HG02642 (cell line): Measurements from ENCODE around the gene LIMK1.
"Not testable (repeated sequence)": the region's sequence is repeated elsewhere in the genome, so short reads cannot be mapped to it uniquely, and the experiment has no call there.

Experiments used
- ATAC-seq: cut with Tn5 transposase; IDR thresholded peaks from one replicate; pipeline ENCODE4 v1.9.1; 2021; ENCODE audit warnings: mild to moderate bottlenecking; ENCODE audit not compliant: unreplicated experiment, poor library complexity

The LIMK1 gene

DNA sequence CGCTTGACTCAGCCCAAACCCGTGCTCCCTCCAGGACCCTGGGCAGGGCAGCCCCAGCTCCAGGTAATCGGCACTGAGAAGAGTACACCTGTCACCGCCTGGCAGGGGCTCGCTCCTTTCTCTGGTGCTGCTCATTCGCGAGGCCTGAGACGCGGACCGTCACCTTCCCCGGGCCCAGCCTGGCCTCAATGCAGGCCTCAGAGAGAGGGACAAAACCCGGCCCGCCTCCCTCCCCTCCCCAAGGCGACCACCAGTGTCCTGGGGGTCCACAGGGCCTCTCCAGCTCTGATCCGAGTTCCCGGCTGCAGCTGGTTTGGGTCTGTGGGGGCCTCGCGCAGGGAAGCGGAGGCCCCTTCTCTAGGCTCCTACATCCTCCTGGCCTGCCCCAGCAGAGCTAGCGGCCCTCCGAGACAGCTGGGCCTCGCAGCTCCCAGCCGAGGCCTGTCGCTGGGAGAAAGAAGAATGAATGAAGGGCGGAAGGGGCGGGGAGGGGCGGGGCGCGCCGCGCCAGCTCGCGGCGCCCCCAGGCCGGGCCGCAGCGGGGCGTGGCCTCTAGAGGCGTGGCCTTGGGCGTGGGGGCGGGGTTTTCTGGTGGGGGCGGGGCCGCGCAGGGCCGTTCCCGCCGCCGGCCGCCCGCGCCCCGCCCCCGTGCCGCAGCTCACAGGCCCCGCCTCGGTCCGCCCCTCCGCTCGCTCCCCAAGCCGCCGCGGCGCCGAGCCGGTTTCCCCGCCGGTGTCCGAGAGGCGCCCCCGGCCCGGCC, at the start of gene LIMK1:
TSS of gene LIMK1 (plus strand) at position 688 of the 760 bp plus-strand sequence. CDS start 187 bp downstream, outside the sequence.
- ATAC-seq = peak; percentile 86

DNA sequence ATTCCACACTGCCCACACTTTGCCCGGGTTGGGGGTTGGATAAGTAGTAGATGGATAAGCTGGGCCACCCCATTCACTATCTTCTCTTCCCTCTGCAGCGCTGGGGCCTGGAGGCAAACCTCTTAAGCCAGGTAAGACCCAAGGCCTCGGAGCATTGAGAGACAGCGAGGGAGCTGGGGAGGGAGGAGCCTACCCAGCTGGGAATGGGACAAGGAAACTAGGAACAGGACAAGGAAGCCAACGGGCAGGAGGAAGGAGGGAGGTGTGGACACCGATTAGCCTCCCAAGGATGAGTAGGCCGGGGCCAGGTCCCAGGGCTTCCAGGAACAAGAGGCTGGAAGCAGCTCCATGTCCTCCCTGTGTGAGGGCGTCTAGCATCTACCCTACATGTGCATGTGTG, 46.0 kb upstream of the LIMK1 start:
- ATAC-seq = no peak

DNA sequence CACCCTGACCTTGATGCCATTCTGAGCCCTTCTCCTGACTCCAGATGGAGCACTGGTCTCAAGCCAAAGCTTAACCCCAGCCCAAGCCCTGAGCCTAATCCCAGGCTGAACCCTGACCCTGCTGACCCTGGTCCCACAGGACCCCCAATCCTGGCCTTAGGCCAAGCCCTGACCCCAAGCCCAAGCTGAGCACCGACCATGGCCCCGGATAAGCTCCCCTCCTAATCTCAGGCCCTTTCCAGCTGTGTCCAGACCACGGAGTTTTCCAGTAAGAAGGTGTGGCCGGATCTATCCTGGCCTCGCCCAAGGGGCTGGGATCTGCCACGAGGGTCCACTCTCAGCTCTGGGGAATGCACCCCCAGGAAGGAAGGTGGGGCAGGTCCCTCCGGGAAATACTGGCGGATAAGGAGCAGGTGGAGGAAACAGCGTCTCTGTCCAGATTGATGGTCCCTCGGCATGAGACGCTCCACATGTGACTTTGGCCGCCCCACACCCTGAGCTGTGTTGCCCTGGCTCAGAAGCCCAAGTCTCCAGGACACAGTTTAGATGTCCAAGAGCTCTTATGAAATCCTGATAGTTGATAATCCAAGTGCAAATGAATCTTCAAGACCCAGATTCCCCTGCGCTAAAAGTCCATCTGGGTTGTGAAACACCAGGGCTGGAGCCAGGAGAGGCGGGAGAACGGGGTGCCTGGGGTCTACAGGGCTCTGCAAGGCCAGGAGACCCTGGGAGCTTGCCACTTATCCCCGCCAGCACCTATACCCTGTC, 45.2 kb upstream of the LIMK1 start:
- ATAC-seq = no peak

DNA sequence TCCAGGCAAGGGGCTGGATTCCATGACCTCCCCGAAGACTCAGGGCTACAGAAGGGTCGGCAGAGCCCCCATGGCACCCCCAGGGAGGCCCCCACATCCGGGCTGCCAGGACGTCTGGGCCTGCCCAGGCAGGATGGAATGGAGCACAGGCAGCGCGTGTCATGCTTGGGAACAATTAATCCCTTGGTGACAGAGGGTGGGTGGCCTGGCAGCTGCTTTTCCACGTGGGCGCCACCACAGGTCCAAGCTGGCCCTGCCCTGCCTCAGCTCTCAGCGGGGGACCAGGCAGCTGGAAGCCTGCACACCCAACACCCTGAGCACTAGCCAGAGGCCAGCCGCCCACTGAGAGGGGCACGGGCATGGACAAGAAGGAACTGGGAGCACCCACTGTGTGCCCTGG, 44.3 kb upstream of the LIMK1 start:
- ATAC-seq = no peak

DNA sequence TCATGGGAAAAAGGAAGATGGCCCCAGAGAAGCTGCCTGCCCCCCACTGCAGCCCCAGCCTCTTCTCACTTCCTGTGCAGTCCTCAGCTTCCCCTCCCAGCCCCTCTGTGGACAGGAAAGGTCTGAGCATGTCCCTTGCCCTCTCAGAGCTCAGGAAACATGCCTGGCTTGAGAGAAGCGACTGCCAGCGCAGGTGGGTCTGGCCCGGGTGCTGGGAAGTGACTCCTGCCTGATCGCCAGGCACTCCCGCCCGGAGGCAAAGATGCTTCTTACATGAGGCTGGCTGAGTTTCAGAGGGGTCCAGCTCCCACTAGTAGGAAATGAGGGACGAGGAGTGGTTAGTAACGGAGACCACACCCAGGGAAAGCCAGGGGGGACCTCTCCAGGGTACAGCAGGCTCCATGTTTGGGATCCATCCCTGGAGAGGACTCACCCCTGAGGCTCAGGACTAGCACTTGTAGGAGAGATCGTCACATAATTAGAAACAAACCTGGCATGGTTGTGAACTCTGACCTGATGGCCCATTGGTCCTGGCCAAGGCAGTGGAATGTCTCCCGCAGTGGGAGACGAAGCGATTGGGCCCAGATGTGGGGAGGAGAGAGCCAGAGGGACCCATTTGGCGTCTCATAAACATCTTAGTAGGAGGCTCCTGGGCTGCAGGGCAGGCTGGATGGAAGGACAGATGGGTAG, 43.4 kb upstream of the LIMK1 start:
- no peak for ATAC-seq

DNA sequence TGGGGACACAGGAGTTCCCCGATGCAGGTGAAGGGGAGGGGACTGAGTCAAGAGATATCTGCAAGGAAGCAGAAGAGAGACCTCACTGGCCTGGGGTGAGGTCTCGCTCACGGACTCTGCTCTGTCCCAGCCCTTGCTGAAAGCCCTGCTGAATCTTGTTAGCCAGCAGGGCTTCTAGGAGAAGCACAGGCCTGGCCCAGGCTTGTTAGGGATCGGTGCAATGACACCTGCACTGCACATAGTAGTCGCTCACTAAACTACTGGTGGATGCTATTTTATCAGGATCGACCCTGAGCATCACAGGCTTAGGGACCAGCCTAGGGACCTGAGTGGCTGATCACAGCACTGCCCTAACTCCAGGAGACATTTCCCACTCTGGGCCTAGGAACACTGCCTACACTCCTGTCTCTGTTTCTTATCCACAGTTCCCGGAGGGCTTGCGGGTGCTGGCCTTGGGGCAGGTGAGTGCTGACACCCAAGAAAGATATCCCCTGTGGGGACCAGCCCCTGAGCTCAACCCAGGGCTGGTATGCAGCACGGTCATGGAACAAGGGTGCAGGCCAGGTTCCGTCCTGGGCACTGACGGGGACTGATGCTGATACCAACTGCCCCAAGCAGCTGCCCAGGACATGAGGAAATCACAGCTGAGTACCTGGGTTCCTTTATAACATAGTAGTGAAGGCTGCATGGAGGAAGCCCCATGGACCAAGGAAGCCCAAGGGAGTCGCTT, 42.6 kb upstream of the LIMK1 start:
- ATAC-seq = no peak

DNA sequence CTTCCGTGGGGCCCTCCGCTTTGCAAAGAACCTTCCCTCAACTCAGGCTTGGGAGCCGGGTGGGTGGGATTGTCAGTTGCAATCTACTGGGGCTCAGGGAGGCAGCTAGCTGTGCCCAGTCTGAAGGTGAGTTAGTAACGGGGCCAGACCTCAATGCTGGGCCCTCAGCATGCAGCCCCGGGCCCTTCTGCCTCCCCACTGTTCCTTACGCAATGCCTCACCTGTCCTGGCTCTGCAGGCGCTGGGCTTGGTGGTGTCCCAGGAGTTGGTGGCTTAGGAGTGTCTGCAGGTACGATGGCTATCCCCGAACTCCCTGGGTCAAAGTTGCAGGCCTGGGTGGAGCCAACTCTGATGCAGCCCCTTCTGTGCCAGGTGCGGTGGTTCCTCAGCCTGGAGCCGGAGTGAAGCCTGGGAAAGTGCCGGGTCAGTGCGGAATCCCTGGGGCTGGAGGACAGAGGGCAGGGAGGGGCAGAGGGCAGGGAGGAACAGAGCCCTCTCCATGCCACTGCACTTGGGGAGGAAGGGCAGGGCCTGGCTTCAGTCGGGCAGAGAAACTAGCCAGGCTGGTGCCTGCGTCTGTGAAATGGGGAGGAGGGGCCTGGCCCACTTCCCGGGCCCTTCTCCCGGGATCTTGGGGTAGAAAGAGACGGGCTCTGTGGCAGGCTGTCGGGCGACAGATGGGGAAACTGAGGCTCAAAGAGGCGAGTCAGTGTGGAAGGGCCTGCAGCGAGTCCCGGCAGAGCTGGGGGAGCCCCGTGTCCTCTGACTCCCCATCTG, 40.7 kb upstream of the LIMK1 start:
- ATAC-seq = no peak

DNA sequence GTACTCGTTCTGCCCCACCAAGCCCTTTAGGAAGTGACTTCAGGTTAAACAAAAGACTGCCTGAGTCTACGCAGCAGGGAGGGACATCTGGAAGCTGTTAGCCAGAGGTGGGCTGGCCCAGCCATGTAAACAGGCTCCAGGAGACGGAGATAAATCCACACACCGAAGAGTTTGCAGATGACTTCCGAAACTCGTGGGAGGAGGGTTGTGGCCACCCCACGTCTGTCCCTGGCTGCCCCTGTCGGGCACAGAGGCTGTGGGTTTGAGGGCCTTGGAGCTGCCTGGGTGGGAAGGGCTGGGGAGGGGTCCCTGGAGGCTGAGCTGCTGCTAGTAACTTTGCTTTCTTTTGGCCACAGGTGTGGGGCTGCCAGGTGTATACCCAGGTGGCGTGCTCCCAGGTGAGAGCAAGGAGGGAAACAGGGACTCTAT, 40.1 kb upstream of the LIMK1 start:
- ATAC-seq = no peak

DNA sequence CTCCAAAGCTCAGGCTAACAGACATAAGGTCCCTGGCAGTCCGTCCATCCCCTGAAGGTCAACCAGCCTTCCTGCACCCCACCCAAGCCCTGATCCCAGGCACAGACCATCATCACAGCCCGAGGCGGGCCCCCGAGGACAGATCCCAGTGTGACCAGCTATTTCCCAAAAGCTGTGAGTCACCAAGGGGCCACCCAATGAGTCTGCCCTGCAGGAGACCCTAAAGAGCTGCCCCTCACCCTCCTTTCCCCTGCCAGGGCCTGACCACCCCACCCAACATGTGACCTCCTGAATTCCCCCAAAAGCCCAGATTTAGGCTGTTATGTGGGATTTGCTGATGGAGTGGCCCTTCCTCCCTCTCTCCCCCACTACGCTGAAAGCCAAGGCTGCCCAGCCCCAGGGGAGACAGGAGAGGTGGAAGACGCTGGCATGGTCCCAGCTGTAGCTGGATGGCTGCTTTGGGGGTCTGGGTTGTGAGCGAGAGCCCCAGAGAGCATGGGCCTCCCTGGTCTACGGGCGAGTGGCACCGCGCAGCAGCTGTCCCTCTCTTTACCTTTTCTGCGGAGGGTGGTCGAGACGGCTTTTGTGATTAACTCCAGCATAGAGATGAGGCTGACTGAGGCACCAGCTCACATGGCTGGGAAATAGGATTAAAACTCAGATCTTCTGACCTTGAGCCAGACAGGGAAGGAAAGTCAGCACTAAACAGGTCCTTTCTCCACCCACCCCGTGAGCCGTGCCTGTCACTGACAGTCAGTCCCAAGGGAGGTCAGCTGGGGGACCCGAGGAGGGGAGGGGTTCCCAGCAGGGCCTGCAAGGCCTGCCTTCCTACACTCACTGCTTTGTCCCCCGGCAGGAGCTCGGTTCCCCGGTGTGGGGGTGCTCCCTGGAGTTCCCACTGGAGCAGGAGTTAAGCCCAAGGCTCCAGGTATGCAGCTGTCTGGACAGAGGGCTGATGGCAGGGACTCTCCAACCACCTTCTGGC, 38.9 kb upstream of the LIMK1 start:
- ATAC-seq = no peak

DNA sequence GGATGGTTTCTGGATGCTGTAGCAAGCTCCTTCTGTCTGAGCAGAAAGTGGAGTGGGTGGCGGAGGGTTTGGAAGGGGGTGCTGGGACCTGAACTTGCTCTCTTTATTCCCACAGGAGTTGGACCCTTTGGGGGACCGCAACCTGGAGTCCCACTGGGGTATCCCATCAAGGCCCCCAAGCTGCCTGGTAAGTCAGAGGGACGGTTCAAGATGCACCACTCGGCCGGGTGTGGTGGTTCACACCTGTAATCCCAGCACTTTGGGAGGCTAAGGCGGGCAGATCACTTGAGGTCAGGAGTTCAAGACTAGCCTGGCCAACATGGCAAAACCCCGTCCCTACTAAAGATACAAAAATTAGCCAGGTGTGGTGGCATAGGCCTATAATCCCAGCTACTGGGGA, 37.0 kb upstream of the LIMK1 start:
- not testable (repeated sequence) for ATAC-seq

DNA sequence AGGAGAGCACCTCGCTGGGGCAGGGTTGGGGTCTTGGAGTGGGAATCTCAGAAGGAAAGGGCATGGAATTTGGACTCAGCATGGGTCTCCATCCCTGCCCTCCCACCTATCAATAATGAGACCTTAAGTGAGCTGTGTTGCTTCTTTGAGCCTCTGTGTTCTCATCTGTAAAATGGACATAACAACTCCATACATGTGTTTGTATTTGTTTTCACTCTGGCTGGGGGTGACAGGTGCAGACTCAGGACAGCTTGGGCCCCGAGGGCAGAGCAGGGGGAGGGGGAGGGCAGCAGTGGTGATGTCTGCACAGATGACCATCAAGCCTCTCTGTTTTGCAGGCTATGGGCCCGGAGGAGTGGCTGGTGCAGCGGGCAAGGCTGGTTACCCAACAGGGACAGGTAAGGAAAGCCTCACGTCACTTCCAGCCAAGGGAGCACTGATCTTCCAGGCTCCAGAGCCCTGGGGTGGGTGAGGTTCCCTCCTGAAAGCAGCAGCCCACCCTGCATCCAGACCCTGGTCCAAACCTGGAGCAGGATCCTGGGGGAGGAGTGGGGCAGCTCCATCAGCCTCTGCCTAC, 35.7 kb upstream of the LIMK1 start:
- no peak for ATAC-seq

DNA sequence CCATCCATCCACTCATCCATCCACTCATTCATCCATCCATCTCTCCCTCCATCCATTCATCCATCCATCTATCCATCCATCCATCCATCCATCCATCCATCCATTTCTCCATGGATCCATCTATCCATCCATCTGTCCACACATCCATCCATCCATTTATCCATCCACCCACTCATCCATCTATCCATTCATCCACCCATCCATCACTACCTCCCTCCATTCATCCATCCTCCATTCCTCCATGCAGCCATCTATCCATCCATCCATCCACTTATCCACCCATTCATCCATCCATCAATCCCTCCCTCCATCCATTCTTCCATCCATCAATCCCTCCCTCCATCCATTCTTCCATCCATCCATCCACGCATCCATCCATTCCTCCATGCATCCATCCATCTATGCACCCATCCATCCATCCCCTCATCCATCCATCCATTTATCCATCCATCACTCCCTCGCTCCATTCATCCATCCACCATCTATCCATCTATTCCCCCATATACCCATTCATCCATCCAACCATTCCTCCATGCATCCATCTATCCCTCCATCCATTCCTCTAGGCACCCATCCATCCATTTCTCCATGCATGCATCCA, 34.5 kb upstream of the LIMK1 start:
- no peak for ATAC-seq

DNA sequence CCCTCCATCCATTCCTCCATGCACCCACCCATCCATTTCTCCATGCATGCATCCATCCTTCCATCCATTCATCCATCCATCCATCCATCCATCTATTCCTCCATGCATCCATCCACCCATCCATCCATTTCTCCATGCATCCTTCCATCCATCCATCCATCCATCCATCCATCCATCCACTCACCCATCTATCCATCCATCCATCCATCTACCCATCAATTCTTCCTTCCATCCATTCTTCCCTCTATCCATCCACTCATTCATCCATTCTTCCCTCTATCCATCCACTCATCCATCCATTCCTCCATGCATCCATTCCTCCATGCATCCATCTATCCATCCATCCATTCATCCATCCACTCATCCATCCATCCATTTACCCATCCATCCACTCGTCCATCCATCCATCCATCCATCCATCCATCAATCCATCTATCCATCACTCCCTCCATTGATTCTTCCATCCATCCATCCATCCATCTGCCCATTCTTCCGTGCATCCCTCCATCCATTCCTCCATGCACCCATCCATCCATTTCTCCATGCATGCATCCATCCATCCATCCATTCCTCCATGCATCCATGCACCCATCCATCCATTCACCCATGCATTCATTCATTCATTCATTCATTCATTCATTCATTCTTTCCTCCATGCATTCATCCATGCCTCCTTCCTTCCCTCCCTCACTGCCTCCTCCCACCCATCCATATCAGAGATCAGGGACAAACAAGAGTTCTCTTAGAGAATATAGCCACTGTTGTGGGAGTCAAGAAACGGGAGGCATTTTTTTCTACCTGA, 33.4 kb upstream of the LIMK1 start:
- ATAC-seq = no peak

DNA sequence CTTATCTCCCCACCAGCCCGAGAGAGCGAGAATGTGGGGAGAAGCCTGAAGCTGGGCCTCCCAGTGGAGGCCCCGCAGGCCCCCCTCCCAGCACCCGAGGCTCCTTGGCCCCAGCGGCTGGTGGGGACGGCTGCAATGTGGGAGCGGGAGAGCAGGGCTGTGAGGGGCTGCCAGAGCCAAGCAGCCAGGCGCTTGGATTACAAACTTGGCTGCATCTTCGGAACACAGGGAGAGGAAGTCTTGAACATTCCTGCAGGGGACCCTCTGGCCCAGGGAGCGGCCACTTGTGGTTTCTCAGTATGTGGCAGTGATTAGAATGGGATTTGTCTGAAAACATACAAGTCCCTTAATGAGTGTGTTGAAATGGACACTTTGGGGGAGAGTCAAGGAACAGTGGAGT, 32.4 kb upstream of the LIMK1 start:
- ATAC-seq = no peak

DNA sequence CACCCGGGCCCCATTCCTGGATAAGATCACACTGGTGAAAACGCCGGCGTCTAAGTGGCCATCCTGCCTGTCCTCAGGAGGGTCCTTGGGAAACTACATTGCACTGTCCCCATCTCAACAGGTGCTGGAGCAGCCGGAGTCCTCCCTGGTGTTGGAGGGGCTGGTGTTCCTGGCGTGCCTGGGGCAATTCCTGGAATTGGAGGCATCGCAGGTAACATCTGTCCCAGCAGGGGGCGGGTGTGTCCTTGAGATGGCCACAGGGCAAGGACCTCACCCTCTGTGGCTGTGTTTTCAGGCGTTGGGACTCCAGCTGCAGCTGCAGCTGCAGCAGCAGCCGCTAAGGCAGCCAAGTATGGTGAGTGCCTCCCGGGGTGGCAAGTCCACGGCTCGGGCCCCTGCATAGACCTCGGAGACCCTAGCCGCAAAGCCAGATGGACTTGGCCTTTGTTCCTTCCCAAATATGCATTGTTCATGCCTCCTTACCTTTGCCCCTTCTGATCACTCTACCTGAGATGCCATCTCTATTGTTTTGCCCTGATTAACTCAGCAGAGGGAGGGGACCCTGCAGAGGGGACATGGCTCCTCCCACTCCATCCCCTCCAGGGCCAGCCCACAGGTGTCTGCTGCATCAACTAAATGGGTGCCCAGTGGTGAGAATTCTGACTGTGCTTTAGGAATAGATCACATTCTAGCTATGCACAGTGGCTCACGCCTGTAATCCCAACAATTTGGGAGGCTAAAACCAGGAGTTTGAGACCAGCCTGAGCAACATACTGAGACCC, 31.8 kb upstream of the LIMK1 start:
- no peak for ATAC-seq

DNA sequence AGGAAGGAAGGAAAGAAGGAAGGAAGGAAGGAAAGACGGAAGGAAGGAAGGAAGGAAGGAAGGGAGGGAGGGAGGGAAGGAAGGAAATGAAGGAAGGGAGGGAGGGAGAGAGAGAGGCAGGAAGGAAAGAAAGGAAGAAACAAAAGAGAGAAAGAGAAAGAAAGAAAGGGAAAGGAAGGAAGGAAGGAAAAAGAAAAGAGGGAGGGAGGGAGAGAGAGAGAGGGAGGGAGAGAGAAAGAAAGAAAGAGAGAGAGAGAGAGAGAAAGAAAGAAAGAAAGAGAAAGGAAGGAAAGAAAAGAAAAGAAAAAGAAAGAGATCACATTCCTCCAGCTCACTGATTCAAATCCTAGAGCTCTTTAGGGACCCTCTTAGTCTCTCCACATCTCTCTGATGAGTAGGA, 31.0 kb upstream of the LIMK1 start:
- ATAC-seq = no peak
